Fibroblast of the conjunctiva (primary cell): ENCODE measurements around the gene ABHD10.
A peak's percentile ranks its signal among the peaks of the same experiment; 100 is the strongest.

ENCODE experiments used
- DNase-seq: peaks from one replicate; pipeline ENCODE4 v3.0.0-alpha.2; 2010; ENCODE audit warnings: low read depth

ABHD10 gene

GRCh38 chr3:111965484-111965883, 13.3 kb upstream of the ABHD10 start:
- DNase-seq = no peak

- no peak for DNase-seq
Measured at GRCh38 chr3:111967068-111967467, 11.8 kb upstream of the ABHD10 start.

GRCh38 chr3:111967651-111968274, 11.1 kb upstream of the ABHD10 start:
- peak; percentile 71 for DNase-seq

- no peak for DNase-seq
Measured at GRCh38 chr3:111968319-111969054, 10.3 kb upstream of the ABHD10 start.

GRCh38 chr3:111970376-111970775, 8.4 kb upstream of the ABHD10 start:
- no peak for DNase-seq

- no peak for DNase-seq
Measured at GRCh38 chr3:111971533-111972130, 7.2 kb upstream of the ABHD10 start.

DNA sequence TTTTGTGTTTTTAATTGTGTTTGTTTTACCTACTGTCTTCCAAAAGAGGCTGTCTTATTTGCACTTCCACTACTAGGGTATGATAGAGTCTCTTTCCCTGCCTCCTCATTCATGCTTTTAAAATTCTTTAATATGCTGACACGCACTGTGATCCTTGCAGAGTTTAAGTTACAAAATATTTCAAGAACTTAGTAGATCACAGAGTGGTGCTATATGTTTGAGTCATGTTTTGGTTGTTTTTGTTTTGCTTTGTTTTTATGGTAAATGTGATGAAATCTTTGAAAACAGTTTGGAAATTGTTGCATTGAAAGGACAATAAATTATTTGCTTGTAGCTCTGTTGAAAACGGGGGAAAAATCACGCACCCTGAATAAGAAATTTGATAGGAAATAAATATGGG, 5.9 kb upstream of the ABHD10 start:
- no peak for DNase-seq

DNA sequence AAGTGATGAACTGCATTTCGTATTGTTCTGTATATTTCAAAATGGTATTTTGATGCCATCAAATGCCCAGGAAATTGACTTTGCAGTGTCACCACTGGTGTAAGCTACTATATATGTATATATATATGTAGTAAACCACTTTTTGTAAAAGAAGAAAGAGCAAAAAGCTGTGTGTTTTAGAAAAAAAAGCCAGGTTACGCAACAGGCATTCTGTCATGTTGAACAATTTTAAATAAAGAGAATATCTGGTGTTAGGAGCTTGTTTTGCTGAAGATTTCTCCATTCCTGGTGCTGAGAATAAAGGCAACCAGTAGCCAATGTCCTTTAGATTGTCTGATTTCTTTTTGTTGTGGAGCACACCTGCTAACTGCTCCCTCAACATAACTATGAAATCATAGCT, 3.7 kb upstream of the ABHD10 start:
- no peak for DNase-seq

DNA sequence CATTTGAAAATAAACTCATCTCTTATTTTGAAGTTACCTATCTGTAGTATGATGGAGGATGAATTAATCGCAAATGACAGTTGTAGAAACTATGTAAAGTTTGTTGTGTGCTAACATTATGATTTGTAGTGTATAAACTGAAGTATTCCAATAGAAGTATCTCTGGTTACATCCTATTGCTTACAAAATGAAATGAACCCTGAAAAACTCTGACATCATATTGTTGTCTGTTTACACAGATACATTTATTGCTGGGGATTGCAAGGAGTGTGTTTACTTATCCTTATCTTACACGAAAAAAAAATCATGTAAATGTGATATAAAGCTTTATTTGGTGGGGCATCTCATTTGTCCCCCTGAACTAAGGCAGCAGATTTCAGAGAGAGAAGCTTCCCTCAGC, 2.6 kb upstream of the ABHD10 start:
- no peak for DNase-seq

- DNase-seq = no peak
Measured at GRCh38 chr3:111979434-111980038, 710 bp downstream of the ABHD10 start.

DNA sequence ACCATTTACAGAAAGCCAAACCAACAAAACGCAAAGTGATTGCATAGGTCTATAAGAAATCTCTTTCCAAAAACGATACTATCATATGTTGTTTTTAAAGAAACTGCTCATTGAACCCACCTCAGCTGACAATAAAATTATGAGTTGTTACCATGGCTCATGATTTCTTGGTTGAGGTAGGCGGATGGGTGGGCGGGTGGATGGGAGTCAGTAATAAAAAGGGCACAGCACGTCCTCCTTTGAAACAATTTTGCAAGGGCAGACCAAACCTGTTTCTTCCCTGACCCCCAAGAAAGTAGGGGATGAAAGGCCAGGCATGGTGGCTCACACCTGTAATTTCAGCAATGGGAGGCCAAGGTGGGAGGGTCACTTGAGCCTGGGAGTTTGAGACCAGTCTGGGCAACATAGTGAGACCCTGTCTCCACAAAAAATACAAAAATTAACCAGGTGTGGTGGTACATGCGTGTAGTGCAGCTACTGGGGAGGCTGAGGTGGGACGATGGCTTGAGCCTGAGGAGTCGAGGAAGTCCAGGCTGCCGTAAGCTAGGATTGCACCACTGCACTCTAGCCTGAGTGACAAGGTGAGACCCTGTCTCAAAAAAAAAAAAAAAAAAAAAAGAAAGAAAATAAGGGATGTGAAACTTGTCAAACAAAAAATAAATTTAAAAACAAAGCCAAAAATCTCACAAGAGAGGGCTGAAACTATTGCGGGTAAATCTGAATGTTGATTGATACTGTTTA, 2.1 kb downstream of the ABHD10 start:
- no peak for DNase-seq

GRCh38 chr3:111981457-111981763, 2.6 kb downstream of the ABHD10 start:
- no peak for DNase-seq

GRCh38 chr3:111984636-111985298, 5.9 kb downstream of the ABHD10 start:
- no peak for DNase-seq

DNA sequence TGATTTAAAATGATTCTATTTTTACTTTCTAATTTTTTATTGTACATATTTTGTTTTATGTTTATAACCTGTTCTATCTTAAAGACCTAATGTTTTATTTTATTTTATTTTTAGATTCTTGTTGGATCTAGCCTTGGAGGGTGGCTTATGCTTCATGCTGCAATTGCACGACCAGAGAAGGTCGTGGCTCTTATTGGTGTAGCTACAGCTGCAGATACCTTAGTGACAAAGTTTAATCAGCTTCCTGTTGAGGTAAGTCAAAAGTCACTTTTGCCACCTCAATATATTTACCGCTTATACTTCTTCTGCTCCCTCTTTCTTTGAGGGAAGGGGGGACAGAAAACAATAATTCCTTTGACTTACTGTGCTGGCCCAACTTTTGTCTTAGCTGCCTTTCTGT, 8.0 kb downstream of the ABHD10 start:
- DNase-seq = no peak

- peak; percentile 68 for DNase-seq
Measured at GRCh38 chr3:111989061-111989678, 10.3 kb downstream of the ABHD10 start.

- no peak for DNase-seq
Measured at GRCh38 chr3:111993038-111993437, 14.2 kb downstream of the ABHD10 start.

DNA sequence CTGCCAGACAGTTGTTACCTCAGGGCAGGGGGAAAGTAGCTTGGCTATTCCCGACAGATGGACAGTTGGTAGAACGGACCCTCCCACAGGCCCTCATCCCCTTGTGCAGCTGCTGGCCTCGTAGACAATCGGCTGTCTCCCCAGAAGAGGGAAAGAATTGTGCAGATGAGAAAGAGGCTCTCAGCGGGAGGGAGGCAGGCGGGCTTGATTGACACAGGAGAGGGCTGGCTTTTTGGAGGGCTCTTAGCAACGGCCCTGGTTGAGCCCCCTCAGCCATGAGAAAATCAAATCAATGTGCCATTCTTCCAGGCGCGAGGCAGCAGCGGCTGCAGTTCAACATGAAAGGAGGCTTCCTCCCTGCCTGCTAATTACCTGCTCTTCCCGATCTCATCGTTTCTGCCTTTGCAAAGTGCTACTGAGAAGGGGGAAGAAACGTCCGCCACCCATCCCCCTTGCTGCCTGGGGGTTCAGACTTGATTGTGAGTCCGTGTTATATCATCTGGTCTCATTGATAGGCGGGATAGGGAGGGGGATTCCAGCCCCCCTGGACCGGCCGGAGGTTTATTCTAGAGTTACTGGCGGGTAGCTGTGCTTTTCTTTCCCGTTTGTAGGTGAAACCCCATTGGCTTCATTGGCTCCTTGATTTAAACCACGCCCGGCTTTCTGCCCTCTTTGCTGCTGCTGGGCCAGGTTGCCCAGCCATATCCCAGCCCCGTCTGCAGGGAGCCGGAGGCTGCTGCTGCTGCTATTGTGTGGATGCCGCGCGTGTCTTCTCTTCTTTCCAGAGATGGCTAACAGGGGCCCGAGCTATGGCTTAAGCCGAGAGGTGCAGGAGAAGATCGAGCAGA, 20.0 kb downstream of the ABHD10 start, which contains the start of gene TAGLN3:
Gene TAGLN3 (plus strand): TSS at position 287 of the 848 bp plus-strand sequence. CDS start 501 bp downstream, at position 788.
- no peak for DNase-seq

DNA sequence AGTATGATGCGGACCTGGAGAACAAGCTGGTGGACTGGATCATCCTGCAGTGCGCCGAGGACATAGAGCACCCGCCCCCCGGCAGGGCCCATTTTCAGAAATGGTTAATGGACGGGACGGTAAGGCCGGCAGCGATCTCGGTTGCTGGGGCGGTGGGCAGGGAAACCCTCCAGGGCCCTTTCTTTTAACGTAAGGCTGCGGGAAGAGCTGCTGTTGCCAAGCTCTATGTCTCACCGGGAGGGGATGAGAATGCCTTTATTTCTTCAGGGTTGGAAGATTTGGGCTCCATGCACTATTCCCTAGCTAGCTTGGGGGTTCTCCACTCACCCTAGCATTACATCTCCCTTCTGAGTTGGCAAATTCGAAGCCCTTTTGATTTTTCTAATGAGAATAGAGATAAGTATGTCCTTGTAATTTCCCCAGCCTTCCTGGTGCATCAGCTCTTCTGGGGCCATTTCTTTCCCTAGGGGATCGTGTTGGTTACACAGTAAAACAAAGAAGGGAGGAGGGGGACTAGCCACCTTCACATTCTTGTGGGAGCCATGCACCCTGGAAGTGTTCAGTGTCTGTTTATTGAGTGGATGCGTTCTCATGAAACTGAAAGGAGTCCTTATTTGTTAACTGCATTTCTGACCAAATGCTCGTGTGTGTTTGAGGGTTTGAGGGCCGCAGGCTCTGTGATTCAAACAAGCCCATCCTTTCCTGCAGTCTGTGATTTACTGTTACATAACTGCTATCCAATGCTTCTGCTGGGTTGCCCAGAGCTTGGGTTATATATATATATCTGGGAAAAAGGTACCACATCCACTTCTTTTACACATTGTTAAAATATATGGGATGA, 20.9 kb downstream of the ABHD10 start:
- DNase-seq = no peak

DNA sequence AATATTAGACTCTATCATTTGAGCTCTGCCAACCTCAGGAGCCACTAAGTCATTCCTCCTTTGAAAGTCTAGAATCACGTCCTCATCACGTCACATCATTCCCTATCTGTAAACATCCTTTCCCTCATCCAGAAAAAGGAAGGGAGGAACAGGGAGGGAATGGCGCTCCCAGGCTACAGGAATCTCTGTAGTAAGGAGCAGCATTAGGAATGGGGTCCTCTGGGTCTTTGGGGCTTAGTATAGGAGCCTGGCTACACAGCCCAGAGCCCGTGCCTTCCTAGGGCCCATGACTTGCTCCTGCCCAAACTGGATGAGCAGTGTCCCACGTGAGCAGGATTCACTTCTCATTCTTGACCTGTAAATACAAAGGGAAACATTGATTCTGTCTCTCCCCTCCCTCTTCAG, 21.5 kb downstream of the ABHD10 start:
- no peak for DNase-seq

DNA sequence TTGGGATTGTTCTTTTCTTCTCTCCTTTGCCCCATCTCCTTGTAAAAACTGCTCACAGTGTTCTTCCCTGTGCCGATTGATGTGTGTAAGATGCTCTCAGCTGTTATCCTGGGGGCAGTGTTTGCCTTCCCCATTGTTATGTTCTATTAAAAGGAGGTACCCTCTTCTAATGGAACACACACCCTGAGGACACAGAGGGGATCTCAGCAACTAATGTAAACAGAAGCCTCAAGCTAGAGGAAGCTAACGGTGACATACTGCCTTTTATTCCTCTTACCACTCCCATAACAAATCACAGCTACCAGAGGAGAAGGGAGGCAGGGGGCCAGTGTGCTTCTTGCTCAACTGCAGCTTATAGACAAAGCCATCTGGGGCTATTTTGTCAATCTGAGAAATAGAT, 22.1 kb downstream of the ABHD10 start:
- DNase-seq = no peak
